Glomerular endothelial cell (primary cell): ENCODE results near the gene ZNF350. TPM values are rescaled to one million over a fixed set of nuclear protein-coding genes. Genes with fewer than 3 reads are reported as not detected.
"Not testable (repeated sequence)": the region's sequence is repeated elsewhere in the genome, so short reads cannot be mapped to it uniquely, and the experiment has no call there.

Experiments
- DNase-seq: peaks from one replicate; pipeline ENCODE4 v3.0.0-alpha.2; 2011; ENCODE audit warnings: low read depth, low spot score; ENCODE audit errors: extremely low read depth
- total RNA-seq: library from RNA; depleted of rRNA; stranded (reverse); fragments of >200 nt; gene quantifications from 2 replicates; pipeline ENCODE4 v1.2.3, GENCODE V29; 2015

ZNF350 gene
- total RNA-seq, 1 donor from 2014 or later: 5.7 TPM

DNA sequence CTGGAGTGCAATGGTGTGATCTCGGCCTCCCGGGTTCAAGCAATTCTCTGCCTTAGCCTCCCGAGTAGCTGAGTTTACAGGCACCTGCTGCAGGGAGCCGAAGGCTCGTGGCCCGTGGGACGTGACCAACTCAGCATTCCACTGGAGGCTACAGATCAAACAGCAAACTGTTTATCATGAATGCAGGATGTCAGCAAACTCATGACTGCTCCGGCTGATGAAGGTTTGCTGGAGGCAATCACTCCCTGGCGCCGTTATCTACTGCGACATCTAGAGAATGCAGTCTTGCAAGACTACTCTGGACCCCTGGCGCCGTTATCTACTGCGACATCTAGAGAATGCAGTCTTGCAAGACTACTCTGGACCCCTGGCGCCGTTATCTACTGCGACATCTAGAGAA lies 10.9 kb downstream of the ZNF350 start:
- not testable (repeated sequence) for DNase-seq

GRCh38 chr19:51971624-51972023 lies 15.0 kb downstream of the ZNF350 start:
- no peak for DNase-seq

DNA sequence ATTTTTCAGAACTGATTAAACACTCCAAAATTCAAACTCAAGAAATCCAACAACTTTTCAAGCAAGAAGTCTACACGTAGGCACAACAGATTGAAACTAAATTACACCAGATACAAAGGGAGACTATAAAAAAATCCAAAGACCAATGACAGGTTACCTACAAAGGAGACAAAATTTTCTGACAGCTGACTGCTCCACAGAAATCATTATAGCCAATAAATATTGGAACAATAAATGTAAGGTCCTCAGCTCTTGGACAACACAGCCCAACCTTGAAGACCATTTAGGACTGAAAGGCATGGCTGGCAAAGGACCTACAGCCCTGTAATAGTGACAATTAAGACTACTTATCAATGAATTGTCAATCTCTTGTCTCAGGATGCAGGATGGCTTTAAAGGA lies 15.9 kb downstream of the ZNF350 start:
- no peak for DNase-seq

DNA sequence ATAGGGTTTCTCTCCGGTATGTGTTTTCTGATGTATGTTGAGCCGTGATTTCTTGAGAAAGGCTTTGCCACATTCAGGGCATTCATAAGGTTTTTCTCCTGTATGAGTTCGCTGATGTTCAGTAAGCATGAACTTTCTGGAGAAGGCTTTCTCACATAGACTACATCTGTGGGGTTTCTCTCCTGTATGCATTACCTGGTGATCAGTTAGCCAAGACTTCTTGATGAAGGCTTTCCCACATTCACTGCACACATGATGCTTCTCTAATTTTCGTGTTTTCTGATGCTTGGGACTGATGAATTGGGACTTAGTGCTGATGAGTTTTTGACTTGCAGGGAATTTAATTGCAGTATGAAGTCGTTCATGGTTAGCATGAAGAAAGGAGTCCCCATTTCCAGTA lies 21.1 kb downstream of the ZNF350 start:
- no peak for DNase-seq

DNA sequence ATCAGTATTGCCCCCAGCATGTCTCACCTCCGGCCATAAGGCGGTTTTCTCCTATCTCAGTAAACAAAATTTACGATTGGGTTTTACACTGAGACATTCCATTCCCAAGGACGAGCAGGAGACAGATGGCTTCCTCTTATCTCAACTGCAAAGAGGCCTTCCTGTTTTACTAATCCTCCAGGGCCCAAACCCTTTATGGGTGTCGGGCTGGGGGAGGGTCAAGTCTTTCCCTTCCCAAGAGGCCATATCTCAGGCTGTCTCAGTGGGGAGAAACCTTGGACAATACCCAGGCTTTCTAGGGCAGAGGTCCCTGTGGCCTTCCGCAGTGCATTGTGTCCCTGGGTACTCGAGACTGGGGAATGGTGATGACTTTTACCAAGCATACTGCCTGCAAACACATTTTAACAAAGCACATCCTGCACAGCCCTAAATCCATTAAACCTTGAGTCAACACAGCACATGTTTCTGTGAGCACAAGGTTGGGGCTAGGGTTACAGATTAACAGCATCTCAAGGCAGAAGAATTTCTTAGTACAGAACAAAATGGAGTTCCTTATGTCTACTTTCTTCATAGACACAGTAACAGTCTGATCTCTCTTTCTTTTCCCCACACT lies 25.9 kb downstream of the ZNF350 start:
- not testable (repeated sequence) for DNase-seq

DNA sequence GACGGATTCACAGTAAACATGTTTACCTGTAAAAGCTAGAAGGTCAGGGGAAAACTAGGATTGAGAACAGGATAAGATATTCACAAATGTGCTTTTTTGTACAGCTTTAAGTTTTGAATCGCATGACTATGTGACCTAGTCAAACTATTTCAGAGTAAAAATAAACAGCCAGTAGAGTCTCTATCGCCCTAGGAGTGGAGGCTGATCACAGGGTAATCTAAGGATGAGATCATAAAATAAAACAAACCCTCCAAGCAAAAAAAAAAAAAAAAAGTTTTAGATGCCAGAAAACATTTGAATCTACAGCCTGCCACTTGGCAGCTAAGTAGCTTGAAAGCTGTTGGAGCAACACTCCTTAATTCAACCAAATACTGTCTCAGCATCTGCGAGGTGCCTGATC lies 26.8 kb downstream of the ZNF350 start:
- no peak for DNase-seq

DNA sequence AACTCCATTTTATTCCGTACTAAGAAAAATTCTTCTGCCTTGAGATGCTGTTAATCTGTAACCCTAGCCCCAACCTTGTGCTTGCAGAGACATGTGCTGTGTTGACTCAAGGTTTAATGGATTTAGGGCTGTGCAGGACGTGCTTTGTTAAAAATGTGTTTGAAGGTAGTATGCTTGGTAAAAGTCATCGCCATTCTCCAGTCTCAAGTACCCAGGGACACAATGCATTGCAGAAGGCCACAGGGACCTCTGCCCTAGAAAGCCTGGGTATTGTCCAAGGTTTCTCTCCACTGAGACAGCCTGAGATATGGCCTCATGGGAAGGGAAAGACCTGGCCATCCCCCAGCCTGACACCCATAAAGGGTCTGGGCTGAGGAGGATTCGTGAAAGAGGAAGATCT lies 28.8 kb downstream of the ZNF350 start:
- not testable (repeated sequence) for DNase-seq

- no peak for DNase-seq
These were observed 37.7 kb downstream of the ZNF350 start for GRCh38 chr19:51948975-51949374.

- DNase-seq: no peak
These were observed 40.0 kb downstream of the ZNF350 start for GRCh38 chr19:51946602-51947001.

DNA sequence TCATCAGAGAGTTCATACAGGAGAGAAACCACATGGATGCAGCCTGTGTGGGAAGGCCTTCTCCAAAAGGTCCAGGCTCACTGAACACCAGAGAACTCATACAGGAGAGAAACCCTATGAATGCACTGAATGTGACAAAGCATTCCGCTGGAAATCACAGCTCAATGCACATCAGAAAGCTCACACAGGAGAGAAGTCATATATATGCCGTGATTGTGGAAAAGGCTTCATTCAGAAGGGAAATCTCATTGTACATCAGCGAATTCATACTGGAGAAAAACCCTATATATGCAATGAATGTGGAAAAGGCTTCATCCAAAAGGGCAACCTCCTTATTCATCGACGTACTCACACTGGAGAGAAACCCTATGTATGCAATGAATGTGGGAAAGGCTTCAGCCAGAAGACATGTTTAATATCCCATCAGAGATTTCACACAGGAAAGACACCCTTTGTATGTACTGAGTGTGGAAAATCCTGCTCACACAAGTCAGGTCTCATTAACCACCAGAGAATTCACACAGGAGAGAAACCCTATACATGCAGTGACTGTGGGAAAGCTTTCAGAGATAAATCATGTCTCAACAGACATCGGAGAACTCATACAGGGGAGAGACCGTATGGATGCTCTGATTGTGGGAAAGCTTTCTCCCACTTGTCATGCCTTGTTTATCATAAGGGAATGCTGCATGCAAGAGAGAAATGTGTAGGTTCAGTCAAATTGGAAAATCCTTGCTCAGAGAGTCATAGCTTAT lies 41.7 kb downstream of the ZNF350 start:
- no peak for DNase-seq

GRCh38 chr19:51938936-51939335 lies 47.7 kb downstream of the ZNF350 start:
- DNase-seq: no peak

- no peak for DNase-seq
These were observed 54.7 kb downstream of the ZNF350 start for GRCh38 chr19:51931921-51932320.

- DNase-seq: no peak
These were observed 58.8 kb downstream of the ZNF350 start for GRCh38 chr19:51927859-51928258.

DNA sequence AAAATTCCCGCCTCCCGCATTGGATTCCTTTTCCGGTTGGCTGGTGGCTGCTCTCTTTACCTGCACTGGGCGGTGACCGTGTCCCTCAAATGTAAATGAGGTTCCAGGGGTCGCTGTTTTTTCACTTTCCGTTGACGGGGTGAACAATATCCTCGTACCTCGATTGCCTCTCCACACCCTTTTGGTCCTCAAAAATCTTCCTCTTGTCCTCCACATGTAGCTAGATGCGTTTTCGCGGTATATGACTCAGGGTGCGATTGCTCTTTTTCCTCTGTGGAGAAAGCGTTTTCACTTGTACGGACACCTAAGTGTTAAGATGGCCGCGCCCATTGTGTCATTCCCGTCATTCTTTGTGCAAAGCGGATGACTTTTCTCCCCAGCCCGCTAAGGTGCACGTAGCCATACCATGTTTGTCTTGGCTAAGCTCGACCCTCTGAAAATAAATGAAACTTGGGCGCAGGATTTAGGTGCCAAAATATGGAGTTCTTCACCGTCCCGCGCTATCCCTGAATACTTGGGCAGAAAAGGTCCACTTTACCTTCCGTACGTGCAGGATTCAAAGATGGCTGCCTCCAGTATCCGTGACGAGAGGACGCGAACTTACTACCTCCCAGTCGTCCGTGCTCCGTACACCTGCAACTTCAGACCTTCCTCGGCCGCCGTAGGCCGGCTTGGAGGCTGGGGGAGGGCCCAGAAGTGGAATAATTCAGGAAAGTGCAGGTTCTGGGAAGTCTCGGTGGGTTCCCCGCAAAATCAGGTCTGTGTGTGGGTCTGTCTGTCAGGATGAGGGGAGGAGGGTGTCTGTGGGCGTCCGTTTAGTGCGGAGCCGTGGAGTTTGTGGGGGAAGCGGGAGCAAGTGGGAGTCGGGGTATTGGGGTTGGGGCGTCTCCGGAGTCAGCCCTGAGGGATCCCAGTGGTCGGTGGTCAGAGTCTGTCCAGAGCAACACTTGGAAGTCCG lies 59.6 kb downstream of the ZNF350 start, which contains the start of gene ZNF613:
ZNF613 (plus strand) TSS at position 689 of the 958 bp plus-strand sequence. CDS start 8,749 bp downstream, outside the sequence.
- DNase-seq: peak; percentile 89

- DNase-seq: no peak
These were observed 60.2 kb downstream of the ZNF350 start for GRCh38 chr19:51926426-51926783.

- no peak for DNase-seq
These were observed 64.7 kb downstream of the ZNF350 start for GRCh38 chr19:51921949-51922348.

- no peak for DNase-seq
These were observed 67.0 kb downstream of the ZNF350 start for GRCh38 chr19:51919606-51920005.

DNA sequence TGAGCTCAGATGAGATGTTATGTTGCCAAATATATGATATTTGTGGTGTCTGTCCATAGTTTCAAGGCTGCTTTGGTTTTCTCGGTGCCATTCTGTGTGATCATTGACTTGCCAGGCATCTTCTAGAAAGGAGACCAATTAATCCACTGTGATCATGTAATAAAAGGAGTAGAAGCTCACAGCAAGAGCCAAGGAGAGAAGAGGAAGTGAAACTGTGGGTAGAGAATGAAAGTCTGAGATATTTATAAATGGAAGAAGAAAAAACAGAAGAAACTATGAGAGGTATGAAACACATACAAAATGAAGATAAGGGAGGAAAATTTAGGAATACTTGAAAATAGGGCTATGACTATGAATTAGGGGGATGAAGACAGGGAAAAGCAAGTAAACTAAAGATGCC lies 70.5 kb downstream of the ZNF350 start:
- DNase-seq: no peak

DNA sequence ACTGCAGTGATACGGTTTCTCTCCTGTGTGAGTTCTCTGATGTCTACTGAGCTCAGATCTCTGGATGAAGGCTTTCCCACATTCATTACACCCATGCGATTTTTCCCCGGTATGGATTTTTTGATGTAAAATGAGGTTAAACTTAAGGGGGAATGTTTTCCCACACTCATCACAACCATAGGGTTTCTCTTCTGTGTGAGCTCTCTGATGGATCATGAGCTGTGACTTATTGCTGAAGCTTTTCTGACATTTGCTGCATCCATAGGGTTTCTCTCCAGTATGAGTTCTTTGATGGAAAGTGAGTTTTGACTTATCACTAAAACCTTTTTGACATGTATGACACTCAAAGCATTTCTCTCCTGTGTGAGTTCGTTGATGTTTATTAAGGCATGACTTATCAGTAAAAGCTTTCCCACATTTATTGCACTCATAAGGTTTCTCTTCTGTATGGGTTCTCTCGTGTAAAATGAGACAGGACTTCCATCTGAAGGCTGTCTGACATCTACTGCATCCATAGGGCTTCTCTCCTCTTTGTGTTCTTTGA lies 71.2 kb downstream of the ZNF350 start:
- DNase-seq: no peak
